ENCODE data around the gene EEFSEC. TPM values are rescaled to one million over a fixed set of nuclear protein-coding genes. Genes with fewer than 3 reads are reported as not detected.

Gene EEFSEC
- total and polyA plus RNA-seq, 2 of the 4 experiments (the other 2 are of a cell fraction), result 4.5 to 9.3 TPM

GRCh38 chr3:128279601-128279880 lies 126.3 kb downstream of the EEFSEC start:
- H3K9me1 ChIP-seq (ENCODE audit: insufficient read depth, low read length), result peaks cover 24% of the 10 kb centered on the region
- in situ Hi-C loops (cut with MboI; ENCODE audit: low sequenced_read_pairs), result no loop called here
- H3K79me1 ChIP-seq (ENCODE audit: low read depth in 1 of 2, low read length in 2 of 2), result peaks cover 2 to 19% of the 10 kb centered on the region in 2 experiments; a peak in 1 of 4 replicates
- H2BK120ac ChIP-seq (ENCODE audit: low read depth, low read length), result peak overlapping the region; percentile 29; the same call in 1 of the 2 replicates
- peak overlapping the region in 1 of 2 experiments; percentile 96; a peak in 2 of 4 replicates for H4K8ac ChIP-seq (ENCODE audit: low read depth in 2 of 2, low read length in 2 of 2)
- H3K36me3 ChIP-seq (ENCODE audit: control insufficient read depth, insufficient read depth, low read length), result no peaks in the 10 kb centered on the region
- no peaks in the 10 kb centered on the region for H3K27me3 ChIP-seq (ENCODE audit: control insufficient read depth, insufficient read depth, low read length)
- H3K4me3 ChIP-seq (ENCODE audit: insufficient read depth, low read depth, low read length), result no peak overlapping the region
- H3K9ac ChIP-seq (ENCODE audit: low read depth, low read length), result no peak overlapping the region
- TF ChIP-seq MXI1 (IDR thresholded peaks at IDR 0.05; ENCODE audit: borderline replicate concordance, low read depth, low read length) (no peak), SMC3 (IDR thresholded peaks at IDR 0.05; ENCODE audit: low read depth, low read length) (no peak), MAFK (IDR thresholded peaks at IDR 0.05; ENCODE audit: low read depth, low read length) (no peak), CEBPB (IDR thresholded peaks at IDR 0.05; ENCODE audit: low read depth, low read length) (no peak), RCOR1 (IDR thresholded peaks at IDR 0.05; ENCODE audit: insufficient replicate concordance, low read length) (no peak), FOS (IDR thresholded peaks at IDR 0.05; ENCODE audit: low read depth, low read length) (no peak), MAZ (IDR thresholded peaks at IDR 0.05; ENCODE audit: borderline replicate concordance, low read depth, low read length) (no peak), BHLHE40 (IDR thresholded peaks at IDR 0.05; ENCODE audit: low read depth, low read length) (no peak), USF2 (IDR thresholded peaks at IDR 0.05; ENCODE audit: low read depth, low read length) (no peak), POLR2A (IDR thresholded peaks at IDR 0.05; ENCODE audit: low read depth, low read length) (no peak), RAD21 (IDR thresholded peaks at IDR 0.05; ENCODE audit: low read length) (no peak), NFE2L2 (IDR thresholded peaks at IDR 0.05; ENCODE audit: low read depth, low read length) (no peak)
- WGBS, 2 experiments (ENCODE audit: extremely low coverage in 2 of 2, insufficient read length in 1 of 2), result 100% methylated on average over 1 of the region's 3 CpGs; no CpG with 5 or more reads in 1 of the 2 experiments
- peaks cover 1% of the 10 kb centered on the region; the same call in 1 of the 2 replicates for H4K20me1 ChIP-seq (ENCODE audit: insufficient read depth, low read length)
- H3K4me2 ChIP-seq (ENCODE audit: low read depth, low read length), result no peak overlapping the region
- ATAC-seq (ENCODE audit: low read depth), result no peak
- H3K27ac ChIP-seq (ENCODE audit: insufficient read depth, low read length), result 0 out of 2 replicates have a peak overlapping the region, but pooled peaks have one; percentile 10
- peak overlapping the region; percentile 25; the same call in 1 of the 2 replicates for H3K14ac ChIP-seq (replicated peaks; ENCODE audit: low read depth, low read length)
- dilution Hi-C loops (cut with HindIII; ENCODE audit: low sequenced_read_pairs, unreplicated experiment), result no loop called here
- intact Hi-C loops (cut with micrococcal nuclease), result no loop called here
- H2AFZ ChIP-seq (replicated peaks; ENCODE audit: low read length, poor library complexity), result peak overlapping the region; percentile 89
- DNase-seq, result no peak
- peak overlapping the region; percentile 83; the same call in 1 of the 2 replicates for H3K23ac ChIP-seq (ENCODE audit: low read depth, low read length)
- peak overlapping the region; percentile 88 for H3K4ac ChIP-seq (ENCODE audit: low read depth, low read length)
- peaks cover 33% of the 10 kb centered on the region for H3K4me1 ChIP-seq (ENCODE audit: control insufficient read depth, insufficient read depth, low read length)
- ChIA-PET CTCF (no interaction called here), POLR2A (ENCODE audit: unreplicated experiment) (no interaction called here)
- H4K91ac ChIP-seq (ENCODE audit: insufficient read depth, low read depth, low read length), result peak overlapping the region; percentile 20; the same call in 1 of the 2 replicates
- H3K18ac ChIP-seq (ENCODE audit: low read depth, low read length), result no peak overlapping the region; the same call in 1 of the 2 replicates
- H2AK5ac ChIP-seq (ENCODE audit: low read depth, low read length), result peak overlapping the region; percentile 36; the same call in 1 of the 2 replicates
- H2BK5ac ChIP-seq (ENCODE audit: low read depth, low read length, poor library complexity, severe bottlenecking), result no peak overlapping the region
- H2BK20ac ChIP-seq (ENCODE audit: low read depth, low read length), result 0 out of 2 replicates have a peak overlapping the region, but pooled peaks have one; percentile 67
- H3K56ac ChIP-seq (ENCODE audit: extremely low read depth, insufficient read depth, low read length), result no peak overlapping the region
- peak overlapping the region; percentile 5; the same call in 1 of the 2 replicates for H4K5ac ChIP-seq (ENCODE audit: low read depth, low read length)
- no peaks in the 10 kb centered on the region for H3K9me3 ChIP-seq (ENCODE audit: control insufficient read depth, insufficient read depth, low read length)
- no peak overlapping the region for H2BK15ac ChIP-seq (ENCODE audit: low read depth, low read length)
- BruUV-seq (replicated peaks), result no TSS peak
- peak overlapping the region; percentile 86 for H2AK9ac ChIP-seq (replicated peaks; ENCODE audit: low read depth, low read length, poor library complexity)
